ENCODE results near the gene RASSF8.

DNA sequence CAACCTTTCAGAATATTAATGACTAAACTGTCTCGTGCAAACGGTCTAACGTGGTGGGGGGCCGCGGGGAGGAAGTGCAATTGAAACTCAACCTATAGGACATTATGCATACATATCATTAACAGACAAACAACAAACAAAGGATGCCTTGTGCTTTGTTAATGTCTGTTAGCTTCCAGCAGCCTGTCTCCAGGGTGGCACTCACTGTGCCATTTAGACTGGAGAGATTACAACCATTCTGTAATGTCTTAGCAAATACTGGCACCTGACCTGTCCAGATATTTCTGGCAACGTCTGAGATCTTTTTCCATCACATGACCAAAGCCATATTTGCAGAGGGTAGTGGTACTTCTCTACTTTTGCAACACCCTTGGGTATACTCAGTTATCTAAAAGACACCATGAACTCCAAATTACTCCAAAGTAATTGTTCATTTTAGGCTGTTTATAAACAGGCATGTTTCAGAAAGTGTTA, 154.7 kb downstream of the RASSF8 start:
- TF ChIP-seq, protein P1, sequence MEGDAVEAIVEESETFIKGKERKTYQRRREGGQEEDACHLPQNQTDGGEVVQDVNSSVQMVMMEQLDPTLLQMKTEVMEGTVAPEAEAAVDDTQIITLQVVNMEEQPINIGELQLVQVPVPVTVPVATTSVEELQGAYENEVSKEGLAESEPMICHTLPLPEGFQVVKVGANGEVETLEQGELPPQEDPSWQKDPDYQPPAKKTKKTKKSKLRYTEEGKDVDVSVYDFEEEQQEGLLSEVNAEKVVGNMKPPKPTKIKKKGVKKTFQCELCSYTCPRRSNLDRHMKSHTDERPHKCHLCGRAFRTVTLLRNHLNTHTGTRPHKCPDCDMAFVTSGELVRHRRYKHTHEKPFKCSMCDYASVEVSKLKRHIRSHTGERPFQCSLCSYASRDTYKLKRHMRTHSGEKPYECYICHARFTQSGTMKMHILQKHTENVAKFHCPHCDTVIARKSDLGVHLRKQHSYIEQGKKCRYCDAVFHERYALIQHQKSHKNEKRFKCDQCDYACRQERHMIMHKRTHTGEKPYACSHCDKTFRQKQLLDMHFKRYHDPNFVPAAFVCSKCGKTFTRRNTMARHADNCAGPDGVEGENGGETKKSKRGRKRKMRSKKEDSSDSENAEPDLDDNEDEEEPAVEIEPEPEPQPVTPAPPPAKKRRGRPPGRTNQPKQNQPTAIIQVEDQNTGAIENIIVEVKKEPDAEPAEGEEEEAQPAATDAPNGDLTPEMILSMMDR (IDR thresholded peaks at IDR 0.05) = no peak
- peak; percentile 42 to 46 for TF ChIP-seq POLR2AphosphoS5 (IDR thresholded peaks at IDR 0.05)

Measured in esophagus muscularis mucosa (tissue), 3 donors.